ENCODE data around the gene COL18A1. TPM values are rescaled to one million over a fixed set of nuclear protein-coding genes. Genes with fewer than 3 reads are reported as not detected.
"Not testable (repeated sequence)": the region's sequence is repeated elsewhere in the genome, so short reads cannot be mapped to it uniquely, and the experiment has no call there.

The COL18A1 gene
- total RNA-seq, 1 donor from 2014 or later = 266 TPM

GRCh38 chr21:45493401-45494001 is 88.5 kb downstream of the COL18A1 start:
- DNase-seq (ENCODE audit: low spot score) = no peak

GRCh38 chr21:45494135-45494850 is 89.3 kb downstream of the COL18A1 start:
- DNase-seq (ENCODE audit: low spot score) = no peak

- no peak for DNase-seq (ENCODE audit: low spot score)
These were observed 90.1 kb downstream of the COL18A1 start for GRCh38 chr21:45494851-45495680.

GRCh38 chr21:45496151-45496967 is 91.4 kb downstream of the COL18A1 start:
- DNase-seq (ENCODE audit: low spot score) = no peak

GRCh38 chr21:45496968-45497845 is 92.2 kb downstream of the COL18A1 start:
- no peak for DNase-seq (ENCODE audit: low spot score)

GRCh38 chr21:45497846-45498645 is 93.1 kb downstream of the COL18A1 start:
- DNase-seq (ENCODE audit: low spot score) = no peak

GRCh38 chr21:45498646-45499000 is 93.7 kb downstream of the COL18A1 start:
- DNase-seq (ENCODE audit: low spot score) = no peak

GRCh38 chr21:45499201-45499750 is 94.3 kb downstream of the COL18A1 start:
- no peak for DNase-seq (ENCODE audit: low spot score)

- no peak for DNase-seq (ENCODE audit: low spot score)
These were observed 95.1 kb downstream of the COL18A1 start for GRCh38 chr21:45499970-45500577.

GRCh38 chr21:45501081-45502005 is 96.4 kb downstream of the COL18A1 start:
- DNase-seq (ENCODE audit: low spot score) = not testable (repeated sequence)

GRCh38 chr21:45502006-45502345 is 97.0 kb downstream of the COL18A1 start:
- DNase-seq (ENCODE audit: low spot score) = no peak

GRCh38 chr21:45502600-45502999 is 97.6 kb downstream of the COL18A1 start:
- DNase-seq (ENCODE audit: low spot score) = no peak

GRCh38 chr21:45503226-45503625 is 98.3 kb downstream of the COL18A1 start:
- not testable (repeated sequence) for DNase-seq (ENCODE audit: low spot score)

GRCh38 chr21:45504021-45504515 is 99.1 kb downstream of the COL18A1 start:
- no peak for DNase-seq (ENCODE audit: low spot score)

- DNase-seq (ENCODE audit: low spot score) = no peak
These were observed 99.8 kb downstream of the COL18A1 start for GRCh38 chr21:45504516-45505415.

GRCh38 chr21:45505416-45506021 is 100.6 kb downstream of the COL18A1 start:
- no peak for DNase-seq (ENCODE audit: low spot score)
